HG02870 (cell line): ENCODE results near the gene SYNJ2.

ENCODE experiments used
- ATAC-seq: cut with Tn5 transposase; IDR thresholded peaks from one replicate; pipeline ENCODE4 v1.9.1; 2021; ENCODE audit warnings: mild to moderate bottlenecking, moderate library complexity; ENCODE audit not compliant: unreplicated experiment

Gene SYNJ2

DNA sequence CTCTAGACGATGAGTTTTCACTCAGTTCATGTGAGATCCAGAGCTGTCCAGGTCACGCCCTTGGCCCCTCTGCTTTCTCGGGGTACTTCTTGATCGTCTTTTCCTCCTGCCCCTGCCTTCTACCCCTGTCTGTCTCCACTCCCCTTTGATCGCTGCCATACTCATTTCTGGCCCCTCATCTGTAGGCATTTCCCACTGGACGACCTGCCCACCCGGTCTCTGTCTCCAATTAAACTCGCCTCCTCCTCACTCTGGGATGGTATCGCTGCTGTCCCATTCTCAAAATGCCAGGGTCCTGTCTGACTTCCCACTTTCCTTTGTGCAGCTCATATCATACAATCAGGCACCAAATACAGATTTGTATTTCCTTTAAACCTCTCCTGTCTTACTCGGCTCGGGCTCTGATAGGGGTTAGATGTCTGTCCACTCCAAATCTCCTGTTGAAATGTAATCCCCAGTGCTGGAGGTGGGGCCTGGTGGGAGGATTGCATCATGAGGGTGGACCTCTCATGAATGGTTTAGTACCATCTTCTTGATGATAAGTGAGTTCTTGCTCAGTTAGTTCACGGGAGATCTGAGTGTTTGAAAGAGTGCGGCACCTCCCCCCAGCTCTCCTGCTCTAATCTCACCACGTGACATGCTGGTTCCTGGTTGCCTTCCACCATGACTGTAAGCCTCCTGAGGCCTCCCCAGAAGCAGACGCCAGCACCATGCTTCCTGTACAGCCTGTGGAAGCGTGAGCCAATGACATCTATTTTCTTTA lies 3.5 kb upstream of the SYNJ2 start:
- no peak for ATAC-seq

DNA sequence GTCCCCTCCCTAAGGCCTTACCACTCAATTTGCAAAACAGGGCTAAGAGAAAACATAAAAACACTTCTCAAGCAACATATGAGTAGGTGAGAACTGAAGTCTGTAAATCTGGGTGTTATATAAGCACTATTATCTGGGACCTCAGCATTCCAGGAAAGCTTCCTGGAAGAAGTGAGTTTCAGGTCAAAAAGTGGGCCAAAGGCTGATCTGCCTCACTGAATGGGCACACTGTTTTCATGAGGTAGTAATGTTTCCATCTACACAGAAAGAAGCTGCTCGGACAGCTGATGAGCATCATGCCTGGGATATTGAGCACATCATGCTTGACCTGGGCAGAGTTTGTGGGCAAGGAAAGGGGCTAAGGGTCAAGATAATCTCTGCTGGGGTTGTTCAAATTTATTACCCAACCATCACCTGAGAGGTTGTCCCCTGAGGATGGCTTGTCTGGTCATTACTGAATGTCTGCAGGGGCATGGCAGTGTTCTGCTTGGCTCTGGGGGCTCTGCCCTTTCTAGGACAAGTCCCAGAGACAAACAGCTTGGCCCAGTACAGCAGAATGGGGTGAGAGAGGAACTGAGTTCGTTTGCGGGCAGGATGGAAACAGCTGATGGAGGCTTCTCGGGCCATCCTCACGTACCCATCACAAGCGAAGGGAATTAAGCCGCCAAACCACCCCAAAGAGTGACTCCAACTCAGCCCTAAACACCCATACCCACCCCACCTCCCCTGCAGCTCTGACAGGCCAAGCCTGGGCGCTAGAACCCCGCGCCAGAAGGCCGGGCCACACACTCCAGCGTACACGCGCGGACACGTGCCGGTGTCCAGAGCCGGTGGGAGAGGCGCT lies 1.2 kb upstream of the SYNJ2 start:
- ATAC-seq, result no peak

DNA sequence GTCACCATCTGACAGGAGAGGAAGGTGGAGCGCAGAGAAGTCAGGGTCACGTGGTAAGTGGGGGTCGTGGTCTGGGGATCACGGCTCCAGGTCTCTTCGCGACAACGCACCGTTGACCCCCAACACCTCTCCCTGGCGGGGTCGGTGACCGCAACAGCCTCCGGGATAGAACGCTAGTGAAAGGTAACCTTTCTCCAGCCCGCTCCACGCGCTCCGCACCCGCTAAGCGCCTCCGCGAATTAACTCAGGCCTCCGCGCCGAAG lies 600 bp upstream of the SYNJ2 start:
- ATAC-seq, result no peak

DNA sequence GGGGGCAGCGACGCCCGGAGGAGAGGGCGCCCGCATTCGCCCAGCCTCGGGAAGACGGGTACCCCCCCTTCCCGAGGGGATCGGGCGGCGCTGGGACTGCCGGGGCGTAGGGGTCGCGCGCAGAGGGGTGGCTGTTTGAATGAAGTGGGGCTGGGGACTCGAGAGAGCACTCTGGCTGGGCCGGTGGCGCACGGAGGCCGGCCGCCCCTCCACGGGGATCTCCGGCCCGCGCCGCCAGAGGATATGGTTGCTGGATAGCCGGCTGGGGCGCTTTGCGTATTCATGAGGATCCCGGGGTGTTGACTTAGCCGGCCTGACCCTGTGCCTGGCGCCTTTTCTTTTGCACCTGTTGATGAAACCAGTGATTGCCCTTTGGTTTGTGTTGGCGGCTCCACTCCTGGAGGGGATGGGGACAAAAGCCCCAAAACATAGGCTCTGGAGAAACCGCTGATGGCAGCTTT lies 469 bp downstream of the SYNJ2 start:
- peak; percentile 32 for ATAC-seq

DNA sequence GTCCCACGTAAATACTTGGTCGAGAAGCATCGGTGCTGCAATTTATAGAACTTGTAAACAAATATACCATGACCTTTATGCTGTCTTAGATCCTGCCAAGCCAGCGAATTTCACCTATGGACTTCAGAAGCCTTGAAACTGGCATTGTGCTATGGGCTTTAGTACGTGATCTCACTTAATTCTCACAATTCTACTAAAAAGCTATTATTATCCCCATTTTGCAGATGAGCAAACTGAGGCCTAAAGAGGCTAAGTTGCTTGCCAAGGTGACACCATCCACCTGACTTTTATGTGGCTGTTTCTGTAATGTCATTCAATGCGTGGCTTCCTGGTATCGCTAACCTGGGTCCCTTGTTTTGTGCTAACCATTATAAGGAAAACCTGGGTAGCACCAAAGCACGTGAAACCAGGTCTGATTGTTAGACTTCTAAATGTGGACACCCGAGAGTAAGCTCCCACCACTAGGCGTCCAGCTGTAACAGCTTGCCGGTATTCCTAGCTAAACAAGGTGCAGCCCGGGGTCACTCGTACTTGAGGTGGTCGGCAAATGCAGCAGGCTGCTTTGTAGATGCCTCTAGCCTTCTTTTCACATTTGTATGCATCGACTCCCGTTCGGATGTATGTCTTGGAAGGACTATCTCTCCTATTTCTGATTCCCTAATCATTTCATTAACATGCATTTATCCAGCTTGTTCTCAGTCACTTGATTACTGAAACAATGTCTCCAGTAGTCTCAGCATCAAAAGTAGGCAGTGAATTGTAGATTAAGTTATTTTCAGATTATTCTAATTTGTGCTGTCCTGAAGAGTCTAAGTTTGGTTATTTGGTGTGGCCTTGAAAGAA lies 1.1 kb downstream of the SYNJ2 start:
- no peak for ATAC-seq

DNA sequence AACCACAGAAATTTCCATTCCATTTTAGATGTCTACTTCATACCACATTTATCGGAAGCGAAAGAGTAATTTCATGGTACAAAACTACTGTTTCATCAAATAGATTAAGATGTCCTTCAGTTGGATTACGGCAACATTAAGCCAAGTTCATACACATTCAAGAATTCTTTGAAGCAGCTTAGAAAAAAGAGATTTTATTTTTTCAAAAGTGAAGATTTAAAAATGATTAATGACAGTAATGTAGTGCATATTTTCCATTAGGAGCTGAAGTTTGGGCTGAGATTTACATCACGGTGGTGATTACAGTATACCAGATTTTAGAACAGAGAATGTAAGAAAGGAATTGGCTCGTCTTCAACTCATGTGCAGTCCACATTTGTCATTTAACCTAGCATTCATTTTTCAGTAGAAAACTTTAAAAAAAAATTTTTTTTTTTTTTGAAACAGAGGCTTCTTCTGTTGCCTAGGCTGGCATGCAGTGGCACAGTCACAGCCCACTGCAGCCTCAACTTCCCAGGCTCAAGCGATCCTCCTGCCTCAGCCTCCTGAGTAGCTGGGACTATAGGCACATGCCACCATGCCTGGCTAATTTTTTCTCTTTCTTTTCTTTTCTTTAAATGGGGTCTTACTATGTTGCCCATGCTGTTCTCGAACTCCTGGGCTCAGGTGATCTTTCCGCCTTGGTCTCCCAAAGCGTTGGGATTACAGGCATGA lies 1.9 kb downstream of the SYNJ2 start:
- no peak for ATAC-seq

DNA sequence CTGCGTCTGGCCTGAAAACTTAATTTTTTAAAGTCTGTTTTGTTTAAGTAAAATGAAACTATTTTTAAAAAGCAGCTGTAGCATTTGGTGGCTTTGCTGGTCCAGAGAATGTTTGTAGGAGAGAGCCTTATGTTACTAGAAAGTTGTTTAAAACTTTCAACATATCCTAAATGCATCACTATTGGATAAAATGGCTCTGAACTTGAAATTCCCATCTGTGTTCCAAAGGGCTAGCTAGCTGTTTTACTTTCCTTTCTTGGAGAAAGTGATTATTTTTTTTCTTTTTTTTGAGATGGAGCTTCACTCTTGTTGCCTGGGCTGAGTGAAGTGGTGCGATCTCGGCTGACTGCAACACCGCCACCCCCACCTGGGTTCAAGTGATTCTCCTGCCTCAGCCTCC lies 2.5 kb downstream of the SYNJ2 start:
- ATAC-seq, result no peak

DNA sequence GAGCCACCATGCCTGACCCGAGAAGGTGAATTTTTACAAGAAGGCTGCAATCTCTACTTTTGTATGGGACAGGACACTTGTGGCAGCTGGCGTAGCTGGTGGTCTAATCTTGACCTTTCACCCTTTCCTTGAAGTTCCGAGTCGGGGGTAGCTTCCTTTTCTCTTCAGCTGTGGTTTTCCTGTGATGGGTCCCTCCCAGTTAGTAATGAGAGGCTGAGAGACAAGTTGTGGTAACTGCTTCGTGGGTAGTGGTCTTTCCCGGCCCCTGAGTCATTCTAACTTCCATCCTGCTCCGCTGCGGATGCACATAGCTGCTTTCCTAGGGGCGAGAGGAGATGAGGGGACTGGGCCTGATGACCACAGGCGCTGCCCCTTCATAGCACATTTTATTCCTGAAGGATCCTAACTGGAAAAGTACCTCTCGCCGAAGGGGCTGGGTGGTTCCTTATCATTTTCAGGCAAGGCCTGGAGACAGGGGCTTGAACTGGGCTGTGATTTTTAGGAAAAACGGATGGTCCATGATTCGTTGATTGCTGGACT lies 3.1 kb downstream of the SYNJ2 start:
- no peak for ATAC-seq

DNA sequence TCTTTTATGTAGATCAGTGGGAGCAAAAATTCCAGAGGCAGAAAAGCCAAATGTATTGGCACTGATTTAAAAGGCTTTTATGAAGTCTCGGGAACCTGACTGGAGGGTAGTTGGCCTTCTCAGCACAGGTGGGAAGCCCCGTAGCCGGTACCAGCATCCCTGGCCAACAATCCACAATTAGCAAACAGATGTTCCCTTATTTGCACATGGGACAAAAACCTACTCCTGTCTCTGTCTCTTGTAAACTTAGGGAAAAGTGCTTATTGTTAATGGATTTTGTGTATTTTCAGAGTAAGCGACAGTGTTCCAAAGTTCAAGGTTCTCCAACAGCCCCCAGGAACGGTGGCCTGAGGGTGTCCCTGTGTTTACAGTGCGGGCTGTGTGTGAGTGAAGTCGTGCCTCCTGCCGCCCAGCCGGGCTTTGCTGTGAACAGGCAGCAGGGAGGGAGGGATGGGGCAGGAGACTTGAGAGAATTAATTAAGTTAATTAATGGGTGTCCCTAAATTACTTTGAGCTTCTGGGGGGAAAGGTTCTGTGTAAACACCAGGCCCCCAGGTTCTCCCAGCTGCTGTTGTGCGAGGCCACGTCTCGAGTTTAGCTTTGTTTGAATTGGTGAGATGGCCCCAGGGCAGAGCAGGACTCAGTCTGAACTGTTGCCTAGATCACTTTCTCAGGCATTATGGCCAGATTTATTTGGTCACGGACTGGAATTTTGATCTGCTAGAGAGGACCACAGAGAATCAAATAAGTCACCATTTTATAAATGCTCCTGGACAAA lies 3.9 kb downstream of the SYNJ2 start:
- no peak for ATAC-seq

DNA sequence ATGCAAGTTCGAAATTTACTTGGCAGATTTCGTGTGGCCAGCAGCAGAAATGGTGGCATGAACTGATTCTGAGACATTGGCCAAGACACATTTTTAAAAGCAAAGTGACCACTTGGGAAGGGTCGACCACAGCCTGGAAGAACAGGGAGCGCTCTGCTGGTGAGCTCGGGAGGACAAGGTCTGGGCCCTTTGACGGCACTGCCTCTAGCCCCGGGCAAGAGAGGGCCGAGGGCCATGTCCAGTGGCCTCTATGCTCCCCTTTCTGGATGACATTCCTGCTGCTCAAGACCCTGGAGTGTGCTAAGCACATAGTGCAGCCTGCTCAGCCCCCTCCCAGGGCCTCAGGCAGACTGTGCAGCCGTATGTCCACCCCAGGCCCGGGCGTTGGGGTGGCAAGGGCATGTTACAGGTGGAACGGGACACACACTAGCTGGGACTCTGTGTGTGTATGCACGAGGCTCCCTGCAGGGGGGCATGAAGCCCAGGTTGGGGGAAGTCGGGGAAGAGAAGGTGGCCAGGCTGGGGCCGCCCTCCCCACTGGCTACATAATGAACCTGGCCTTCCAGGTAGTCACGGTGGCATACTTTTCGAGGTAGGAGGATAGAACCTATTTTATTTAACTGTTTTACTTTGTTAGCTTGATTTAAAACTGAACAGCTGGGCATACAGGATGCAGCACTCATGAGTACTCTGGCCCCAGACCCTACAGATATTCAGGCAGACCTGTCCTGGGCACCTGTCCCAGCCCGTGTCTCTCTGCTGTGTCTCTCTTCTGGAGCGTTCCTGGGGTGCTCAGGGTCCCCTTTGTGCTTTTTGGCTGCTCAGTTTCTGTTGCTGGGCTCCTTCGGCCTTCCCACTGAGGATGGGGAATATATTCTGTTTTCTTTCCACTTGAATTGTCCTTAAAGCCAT lies 6.4 kb downstream of the SYNJ2 start:
- no peak for ATAC-seq

DNA sequence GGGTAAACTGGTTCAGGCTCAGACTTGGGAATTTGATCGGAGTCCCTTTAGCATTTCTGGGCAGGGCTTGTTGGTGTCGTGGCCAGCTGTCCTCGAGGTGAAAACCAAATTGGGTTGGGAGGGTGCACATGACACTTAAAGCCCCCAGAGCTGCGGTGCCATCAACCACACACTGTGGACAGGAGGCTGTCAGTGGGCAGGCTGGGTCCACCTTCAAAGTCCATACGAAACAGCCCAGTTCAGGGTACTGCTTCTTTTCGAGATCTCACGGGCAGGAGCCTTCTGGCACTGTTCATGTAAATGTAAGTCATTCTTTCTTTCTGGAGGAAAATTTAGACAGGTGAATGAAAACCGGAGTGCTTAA lies 7.0 kb downstream of the SYNJ2 start:
- no peak for ATAC-seq

DNA sequence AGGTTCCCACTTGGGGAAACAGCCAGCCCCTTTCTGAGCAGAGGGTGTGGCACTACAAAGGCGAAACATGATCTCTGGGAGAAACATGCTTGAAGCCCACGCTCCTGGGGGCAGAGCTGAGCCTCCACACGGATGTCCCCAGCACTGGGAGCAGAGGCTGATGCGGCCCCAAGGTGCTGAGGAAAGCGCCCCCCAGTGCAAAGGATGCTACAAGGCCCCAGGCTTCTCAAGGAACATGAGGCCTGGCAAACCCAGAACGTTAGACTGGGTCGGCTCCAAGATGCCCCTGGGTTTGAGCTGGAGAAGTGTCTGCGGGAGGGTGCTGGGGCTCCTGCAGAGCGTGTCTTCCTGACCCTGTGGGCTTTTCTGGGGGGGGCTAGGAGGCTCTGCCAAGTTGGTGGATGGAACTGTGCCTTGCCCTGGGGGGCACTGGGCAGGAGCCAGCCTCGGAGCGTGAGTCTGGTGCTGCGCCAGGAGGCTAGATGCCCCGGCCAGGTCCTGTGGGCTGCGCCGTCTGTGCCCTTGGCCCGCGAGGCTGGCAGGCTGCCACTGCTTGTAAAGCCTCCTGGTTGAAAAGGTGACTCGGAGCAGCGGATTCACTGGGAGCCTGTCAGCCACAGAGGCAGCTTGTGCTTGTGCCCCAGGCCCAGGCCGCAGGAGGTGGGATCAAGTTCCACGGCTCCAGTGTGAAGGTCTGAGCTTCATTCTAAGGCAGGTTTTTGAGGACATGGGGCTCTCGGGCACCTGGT lies 8.1 kb downstream of the SYNJ2 start:
- ATAC-seq, result no peak

DNA sequence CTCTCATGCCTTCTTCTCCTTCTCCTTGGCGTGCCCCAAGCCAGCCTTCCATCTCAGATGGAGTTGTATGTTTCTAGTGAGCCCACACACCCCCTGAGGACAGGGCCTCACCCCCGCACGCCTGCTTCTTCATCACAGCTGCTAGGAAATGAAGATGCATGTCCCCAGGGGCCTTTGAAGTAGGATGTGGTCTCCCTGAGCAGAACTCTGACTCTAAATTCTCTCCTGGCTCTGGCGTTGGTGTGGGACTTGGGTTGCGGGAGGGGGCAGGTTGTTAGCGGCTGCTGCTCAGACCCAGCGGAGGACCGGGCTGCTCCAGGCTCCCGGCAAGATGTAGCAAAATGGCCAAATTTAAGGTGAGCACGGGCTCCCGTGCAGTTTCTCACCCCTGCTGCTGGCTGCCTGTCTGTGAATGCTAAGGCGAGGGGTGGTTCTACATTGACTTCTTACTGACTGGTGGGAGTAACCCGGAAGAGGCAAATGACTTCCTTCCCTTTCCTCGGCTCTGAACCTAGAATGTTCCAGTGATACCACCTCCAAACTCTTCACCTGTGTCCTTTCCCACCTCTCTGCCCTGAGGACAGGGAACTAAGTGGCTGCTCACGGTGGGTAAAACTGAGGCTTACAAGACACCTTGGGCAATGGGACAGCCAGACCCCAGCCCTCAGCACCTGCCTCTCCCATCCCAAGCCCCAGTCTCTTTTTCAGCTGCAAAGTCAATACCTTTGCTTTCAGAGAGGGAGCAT lies 8.8 kb downstream of the SYNJ2 start:
- no peak for ATAC-seq

DNA sequence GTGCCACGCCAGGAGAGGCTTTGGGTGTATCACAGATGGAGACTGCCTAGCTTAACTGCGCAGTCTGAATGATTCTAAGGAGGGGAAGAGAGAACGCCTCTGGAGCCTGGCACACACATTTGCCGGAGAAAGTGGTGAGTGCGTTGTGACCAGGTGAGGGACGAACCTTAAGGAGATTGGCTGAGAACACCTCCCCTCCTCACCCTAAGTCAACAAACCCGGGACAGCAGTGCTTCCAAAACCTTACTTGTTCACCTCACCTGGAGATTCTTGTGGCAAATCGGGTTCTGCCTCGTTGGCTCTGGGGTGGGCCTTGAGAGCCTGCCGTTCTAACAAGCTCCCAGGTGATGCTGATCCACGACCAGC lies 9.4 kb downstream of the SYNJ2 start:
- no peak for ATAC-seq

DNA sequence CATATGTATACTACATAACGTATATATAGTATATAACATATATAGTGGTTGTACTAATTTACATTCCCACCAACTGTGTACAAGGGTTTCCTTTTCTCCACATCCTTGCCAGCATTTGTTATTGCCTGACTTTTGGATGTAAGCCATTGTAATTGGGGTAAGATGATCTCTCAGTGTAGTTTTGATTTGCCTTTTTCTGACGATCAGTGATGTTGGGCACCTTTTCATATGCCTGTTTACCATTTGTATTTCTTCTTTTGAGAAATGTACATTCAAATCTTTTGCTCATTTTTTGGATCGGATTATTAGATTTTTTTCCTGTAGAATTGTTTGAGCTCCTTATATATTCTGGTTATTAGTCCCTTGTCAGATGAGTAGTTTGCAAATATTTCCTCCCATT lies 11.4 kb downstream of the SYNJ2 start:
- ATAC-seq, result no peak

DNA sequence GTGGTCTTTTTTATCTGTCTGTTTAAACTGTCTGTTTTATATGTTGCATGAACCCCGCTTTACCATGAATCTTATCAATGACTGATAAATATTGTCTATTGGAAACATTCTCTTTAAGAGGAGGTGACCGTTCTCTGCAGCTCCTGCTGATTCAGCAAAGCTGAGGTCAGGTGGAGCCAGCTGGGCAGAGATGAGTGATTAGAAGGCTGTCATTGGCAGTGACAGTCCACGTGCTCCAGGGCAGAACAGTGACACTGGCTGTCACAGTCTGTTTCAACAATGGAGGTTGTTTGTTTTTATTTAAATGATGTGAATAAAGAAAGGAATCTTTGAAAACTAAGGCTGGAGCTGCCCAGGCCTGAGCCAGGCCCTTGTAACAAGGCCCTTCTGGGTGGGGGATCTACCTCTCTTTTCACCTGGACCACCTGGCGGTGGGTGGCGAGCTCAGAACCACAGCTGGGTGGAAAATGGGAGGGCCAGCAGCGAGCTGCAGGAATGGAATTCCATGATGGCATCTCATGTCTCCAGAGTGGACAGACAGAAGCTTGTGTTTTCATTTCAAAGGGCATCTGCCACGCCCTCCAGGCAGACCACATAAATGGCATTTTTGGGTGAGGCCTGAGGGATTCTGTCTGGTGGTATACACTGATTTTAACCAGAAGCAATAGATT lies 12.6 kb downstream of the SYNJ2 start:
- no peak for ATAC-seq

DNA sequence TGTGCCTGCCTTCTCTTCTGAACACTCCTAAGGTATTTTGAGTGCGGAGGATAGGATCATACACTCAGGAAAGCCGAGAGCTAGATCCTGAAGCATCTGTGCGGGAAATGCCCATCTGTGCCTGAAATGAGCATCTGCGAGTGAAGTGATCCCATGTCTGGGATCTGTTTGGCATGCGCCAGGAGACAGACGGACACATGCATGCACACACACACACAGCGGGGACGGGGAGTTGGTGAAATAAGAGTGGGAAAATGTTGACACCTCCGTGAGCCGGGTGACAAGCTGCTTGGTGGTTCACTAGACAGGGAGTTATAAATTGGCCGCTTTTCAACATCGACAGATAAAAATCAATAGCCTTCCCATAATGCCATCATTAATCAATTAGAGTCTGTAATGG lies 13.8 kb downstream of the SYNJ2 start:
- no peak for ATAC-seq
